Osteoblast (primary cell): ENCODE measurements around the gene FBXL17. TPM values are rescaled to one million over a fixed set of nuclear protein-coding genes. Genes with fewer than 3 reads are reported as not detected.

ENCODE experiments used
- DNase-seq: peaks from one replicate; pipeline ENCODE4 v3.0.0; 2011; ENCODE audit warnings: low spot score, mixed read lengths; ENCODE audit not compliant: insufficient read length; ENCODE audit errors: missing footprints
- H2AFZ ChIP-seq: 2 replicates; pipeline ENCODE4 v1.6.0; 2011; ENCODE audit warnings: mild to moderate bottlenecking, low read length
- H3K27ac ChIP-seq: 2 replicates; pipeline ENCODE4 v1.5.1; 2011; ENCODE audit warnings: mild to moderate bottlenecking, low read depth, low read length, moderate library complexity
- H3K27me3 ChIP-seq: 2 replicates; pipeline ENCODE4 v1.6.0; 2012; ENCODE audit warnings: mild to moderate bottlenecking, control low read depth, inconsistent platforms, low read length, moderate library complexity; ENCODE audit not compliant: insufficient read depth
- H3K36me3 ChIP-seq: 2 replicates; pipeline ENCODE4 v1.5.1; 2011; ENCODE audit warnings: mild to moderate bottlenecking, low read length, control low read depth, moderate library complexity; ENCODE audit not compliant: insufficient read depth
- H3K4me1 ChIP-seq: 2 replicates; pipeline ENCODE4 v1.5.1; 2011; ENCODE audit warnings: mild to moderate bottlenecking, low read length, control low read depth, moderate library complexity; ENCODE audit not compliant: insufficient read depth
- H3K4me2 ChIP-seq: 2 replicates; pipeline ENCODE4 v1.6.0; 2011; ENCODE audit warnings: mild to moderate bottlenecking, low read length; ENCODE audit not compliant: insufficient read depth
- H3K4me3 ChIP-seq: fragments of 200-600 bp; sonication (generic); 3 replicates; pipeline ENCODE4 v1.5.1; 2012; ENCODE audit warnings: mild to moderate bottlenecking, low read length, inconsistent platforms; ENCODE audit not compliant: insufficient read depth
- H3K79me2 ChIP-seq: 2 replicates; pipeline ENCODE4 v1.6.0; 2012; ENCODE audit warnings: mild to moderate bottlenecking, low read length, control low read depth, inconsistent platforms; ENCODE audit not compliant: insufficient read depth
- H3K9me3 ChIP-seq: 2 replicates; pipeline ENCODE4 v1.5.1; 2011; ENCODE audit warnings: low read depth, low read length, control low read depth
- H4K20me1 ChIP-seq: 2 replicates; pipeline ENCODE4 v1.6.0; 2012; ENCODE audit warnings: mild to moderate bottlenecking, low read length, control low read depth; ENCODE audit not compliant: insufficient read depth
- total RNA-seq: library from RNA; depleted of rRNA; stranded (reverse); fragments of >200 nt; gene quantifications from 2 replicates; pipeline ENCODE4 v1.2.3, GENCODE V29; 2012
- TF ChIP-seq, protein P1 (sequence below): IDR thresholded peaks from 2 replicates; pipeline ENCODE4 v1.5.1; 2011; ENCODE audit warnings: mild to moderate bottlenecking, low read depth, low read length, moderate library complexity; ENCODE audit errors: extremely low read depth

Gene FBXL17
- total RNA-seq, 1 donor: 19.5 TPM

DNA sequence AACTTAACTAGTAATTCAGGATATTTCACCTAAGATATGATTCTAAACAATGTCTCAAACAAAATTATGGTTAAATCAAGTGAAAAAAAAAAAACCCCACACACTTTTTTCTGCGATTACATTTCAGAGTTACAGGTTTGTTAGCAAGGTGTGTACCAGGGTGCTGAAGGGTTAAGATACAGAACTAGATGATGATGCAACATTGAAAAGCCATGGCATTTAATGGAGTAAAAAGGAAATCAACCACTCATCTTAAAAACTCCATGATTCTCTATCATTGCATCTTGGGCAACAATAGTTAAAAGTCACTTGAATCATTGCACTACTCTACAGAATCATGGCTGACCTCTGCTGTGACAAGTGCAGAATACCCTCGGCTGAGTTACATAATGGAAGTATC, 440.9 kb downstream of the FBXL17 start:
- TF ChIP-seq, protein P1, sequence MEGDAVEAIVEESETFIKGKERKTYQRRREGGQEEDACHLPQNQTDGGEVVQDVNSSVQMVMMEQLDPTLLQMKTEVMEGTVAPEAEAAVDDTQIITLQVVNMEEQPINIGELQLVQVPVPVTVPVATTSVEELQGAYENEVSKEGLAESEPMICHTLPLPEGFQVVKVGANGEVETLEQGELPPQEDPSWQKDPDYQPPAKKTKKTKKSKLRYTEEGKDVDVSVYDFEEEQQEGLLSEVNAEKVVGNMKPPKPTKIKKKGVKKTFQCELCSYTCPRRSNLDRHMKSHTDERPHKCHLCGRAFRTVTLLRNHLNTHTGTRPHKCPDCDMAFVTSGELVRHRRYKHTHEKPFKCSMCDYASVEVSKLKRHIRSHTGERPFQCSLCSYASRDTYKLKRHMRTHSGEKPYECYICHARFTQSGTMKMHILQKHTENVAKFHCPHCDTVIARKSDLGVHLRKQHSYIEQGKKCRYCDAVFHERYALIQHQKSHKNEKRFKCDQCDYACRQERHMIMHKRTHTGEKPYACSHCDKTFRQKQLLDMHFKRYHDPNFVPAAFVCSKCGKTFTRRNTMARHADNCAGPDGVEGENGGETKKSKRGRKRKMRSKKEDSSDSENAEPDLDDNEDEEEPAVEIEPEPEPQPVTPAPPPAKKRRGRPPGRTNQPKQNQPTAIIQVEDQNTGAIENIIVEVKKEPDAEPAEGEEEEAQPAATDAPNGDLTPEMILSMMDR: no peak
- H2AFZ ChIP-seq: no peak overlapping the region

DNA sequence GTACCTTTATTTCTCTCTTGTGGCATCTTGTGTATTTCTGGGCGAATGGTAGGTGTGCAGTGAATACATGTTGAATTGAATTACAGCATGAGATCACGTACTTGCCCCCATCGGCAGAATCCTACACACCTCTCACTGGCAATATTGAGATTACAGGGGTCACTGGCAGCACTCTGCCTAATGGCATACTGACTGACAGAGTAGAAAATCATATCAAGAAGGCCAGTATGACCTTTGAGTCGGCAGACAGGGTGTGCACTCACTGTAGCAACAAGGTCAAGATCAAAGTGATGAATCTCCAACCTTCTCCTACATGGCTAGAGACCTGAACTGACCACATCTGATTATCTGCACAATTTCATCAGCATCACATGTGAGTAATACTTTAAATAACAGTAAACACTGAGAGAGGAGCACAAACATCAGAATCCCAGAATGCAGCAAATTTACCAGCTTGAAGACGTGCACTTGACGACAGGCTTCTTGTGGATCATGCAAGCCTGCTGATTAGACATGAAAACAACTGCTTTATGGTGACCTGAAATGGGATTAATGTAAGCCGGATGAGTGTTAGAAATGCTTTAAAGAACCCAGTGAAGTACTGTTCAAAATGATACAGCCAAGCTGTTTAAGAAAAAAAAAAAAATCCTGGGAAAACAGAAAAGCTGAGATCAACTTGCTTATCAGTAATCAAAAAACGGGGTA, 444.1 kb downstream of the FBXL17 start:
- TF ChIP-seq, protein P1: no peak
- Histone ChIP-seq H3K4me2 (no peak overlapping the region), H3K79me2 (no peaks in the 10 kb centered on the region), H3K4me3 (no peak overlapping the region), H3K9me3 (no peaks in the 10 kb centered on the region), H4K20me1 (no peaks in the 10 kb centered on the region), H2AFZ (no peak overlapping the region), H3K36me3 (no peaks in the 10 kb centered on the region), H3K27me3 (no peaks in the 10 kb centered on the region), H3K4me1 (no peaks in the 10 kb centered on the region), H3K27ac (no peak overlapping the region)
- no peak for DNase-seq

More for the DNA sequence above, 440.9 kb downstream of the FBXL17 start:
- Histone ChIP-seq H3K27me3 (no peaks in the 10 kb centered on the region), H3K4me2 (no peak overlapping the region), H3K79me2 (no peaks in the 10 kb centered on the region), H3K4me3 (no peak overlapping the region), H3K9me3 (no peaks in the 10 kb centered on the region), H3K36me3 (no peaks in the 10 kb centered on the region), H3K27ac (no peak overlapping the region), H3K4me1 (no peaks in the 10 kb centered on the region), H4K20me1 (no peaks in the 10 kb centered on the region)
- DNase-seq: no peak

DNA sequence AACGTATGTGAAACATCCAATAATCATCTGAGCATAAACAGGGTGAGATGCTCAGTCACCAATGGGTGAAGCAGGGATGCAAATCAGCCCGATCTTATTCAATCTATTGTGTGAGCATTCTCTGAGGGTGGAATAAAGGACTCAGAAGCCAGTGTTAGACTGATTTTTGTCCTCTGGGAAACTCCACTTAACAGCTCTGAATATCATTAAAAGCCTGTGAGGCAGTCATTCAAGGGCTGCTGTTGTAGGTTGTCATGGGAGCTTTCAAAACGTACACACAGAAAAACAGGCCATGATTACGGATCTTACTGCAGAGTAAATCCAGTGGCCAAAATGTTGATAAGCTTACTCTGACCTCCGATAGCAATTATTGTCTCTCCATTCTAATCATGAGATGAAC, 444.7 kb downstream of the FBXL17 start:
- no peak for DNase-seq
- H3K79me2 ChIP-seq: no peaks in the 10 kb centered on the region
- no peaks in the 10 kb centered on the region for H3K27me3 ChIP-seq
- no peak overlapping the region for H3K27ac ChIP-seq
- H2AFZ ChIP-seq: no peak overlapping the region
- no peaks in the 10 kb centered on the region for H3K36me3 ChIP-seq
- TF ChIP-seq, protein P1: no peak
- H4K20me1 ChIP-seq: no peaks in the 10 kb centered on the region
- H3K4me1 ChIP-seq: no peaks in the 10 kb centered on the region
- no peaks in the 10 kb centered on the region for H3K9me3 ChIP-seq
- H3K4me3 ChIP-seq: no peak overlapping the region
- H3K4me2 ChIP-seq: no peak overlapping the region

DNA sequence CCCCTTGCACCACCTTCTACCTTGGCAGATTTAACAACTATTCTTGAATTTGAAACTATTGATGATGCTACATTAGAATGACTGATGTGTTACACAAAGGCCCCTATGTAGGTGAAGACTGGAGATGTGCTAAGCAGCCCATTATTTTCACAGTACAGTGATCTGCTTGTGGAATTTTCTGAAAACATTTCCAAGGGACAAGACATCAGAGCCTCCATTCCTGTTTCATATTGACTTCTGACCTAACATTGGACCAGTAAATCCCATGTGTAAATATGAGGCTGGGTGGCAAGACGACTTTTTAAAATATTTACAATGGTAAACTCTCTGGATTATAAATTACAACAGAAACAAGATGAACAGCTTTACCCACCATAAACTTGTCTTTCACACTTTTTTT, 445.4 kb downstream of the FBXL17 start:
- Histone ChIP-seq H3K4me3 (no peak overlapping the region), H3K9me3 (no peaks in the 10 kb centered on the region), H3K4me1 (no peaks in the 10 kb centered on the region), H3K27ac (no peak overlapping the region), H2AFZ (no peak overlapping the region), H3K4me2 (no peak overlapping the region), H3K36me3 (no peaks in the 10 kb centered on the region), H3K79me2 (no peaks in the 10 kb centered on the region), H4K20me1 (no peaks in the 10 kb centered on the region), H3K27me3 (no peaks in the 10 kb centered on the region)
- no peak for DNase-seq
- TF ChIP-seq, protein P1: no peak
